IPS-18a (cell line): ENCODE results near the gene SREBF2.

Experiments used
- H3K27ac ChIP-seq: one replicate; pipeline ENCODE4 v1.5.1; 2013; ENCODE audit warnings: low read length
- H3K27me3 ChIP-seq: one replicate; pipeline ENCODE4 v1.6.1; 2013; ENCODE audit warnings: mild to moderate bottlenecking, low read length; ENCODE audit not compliant: control insufficient read depth, insufficient read depth
- H3K36me3 ChIP-seq: one replicate; pipeline ENCODE4 v1.6.1; 2013; ENCODE audit warnings: low read depth, low read length; ENCODE audit not compliant: control insufficient read depth
- H3K4me1 ChIP-seq: one replicate; pipeline ENCODE4 v1.6.1; 2013; ENCODE audit warnings: low read depth, low read length; ENCODE audit not compliant: control insufficient read depth
- H3K4me3 ChIP-seq: one replicate; pipeline ENCODE4 v1.5.1; 2013; ENCODE audit warnings: low read length
- H3K9ac ChIP-seq: one replicate; pipeline ENCODE4 v1.6.1; 2013; ENCODE audit warnings: mild to moderate bottlenecking, low read length, moderate library complexity
- H3K9me3 ChIP-seq: one replicate; pipeline ENCODE4 v1.6.1; 2013; ENCODE audit warnings: low read depth, low read length; ENCODE audit not compliant: control insufficient read depth

The SREBF2 gene

DNA sequence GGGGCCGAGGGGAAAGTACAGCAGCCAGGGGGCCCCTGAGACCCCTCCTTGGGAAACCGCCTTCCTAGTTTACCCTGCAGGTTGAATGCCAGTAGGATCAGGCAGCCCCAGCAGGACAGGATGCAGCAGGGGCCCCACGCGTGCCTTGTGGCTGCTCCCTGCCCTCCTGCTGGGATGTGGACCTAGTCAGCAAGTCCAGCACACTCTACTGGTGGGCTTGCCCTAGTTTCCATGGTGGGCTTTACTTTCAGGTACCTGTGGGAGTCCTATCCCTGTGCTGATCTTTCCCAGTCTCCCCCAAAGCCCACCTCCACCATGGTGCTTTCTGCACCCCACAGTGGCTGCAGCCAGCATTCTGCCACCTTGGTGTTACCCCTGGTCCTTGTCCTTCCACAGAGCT, 59.8 kb downstream of the SREBF2 start:
- peaks cover 73% of the 10 kb centered on the region for H3K36me3 ChIP-seq
- H3K4me3 ChIP-seq, result no peak overlapping the region

DNA sequence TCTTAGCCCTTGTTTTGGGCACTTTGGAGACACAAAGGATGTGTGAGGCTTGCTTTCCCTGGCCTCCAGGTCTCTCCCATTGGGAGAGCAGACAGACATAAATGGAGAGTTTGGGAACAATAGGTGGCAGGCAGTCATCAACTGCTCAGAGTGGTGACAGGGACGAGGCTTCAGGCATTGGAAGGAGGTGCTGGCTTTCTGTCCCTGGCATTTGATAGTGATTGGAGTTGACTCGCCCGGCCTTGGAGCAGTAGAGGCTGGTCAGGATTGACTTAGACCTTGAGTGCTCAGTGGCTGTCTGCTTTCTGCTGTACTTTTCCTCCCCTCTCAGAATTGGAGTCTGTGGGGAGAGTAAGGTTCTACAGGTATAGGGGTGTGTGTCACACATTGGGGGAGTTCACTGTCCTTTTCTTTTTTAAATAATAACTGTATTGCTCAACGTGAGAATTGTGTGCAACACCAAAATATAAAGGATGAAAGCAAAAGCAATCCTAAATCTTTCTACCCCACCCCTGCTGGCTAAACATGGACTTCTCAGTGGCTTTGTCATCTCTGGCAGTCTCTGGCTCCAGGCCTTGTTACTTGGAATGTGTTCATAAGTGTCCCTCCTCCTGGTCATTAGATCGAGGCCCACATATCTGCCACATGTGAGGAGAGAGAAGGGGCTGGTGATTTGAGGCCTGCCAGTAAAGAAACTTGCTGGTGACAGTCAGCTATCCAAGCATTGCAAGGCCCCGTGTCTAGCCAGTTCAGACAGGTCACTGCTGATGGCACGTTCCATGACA, 60.9 kb downstream of the SREBF2 start:
- Histone ChIP-seq H3K4me1 (no peaks in the 10 kb centered on the region), H3K9ac (no peak overlapping the region), H3K4me3 (no peak overlapping the region), H3K36me3 (peaks cover 71% of the 10 kb centered on the region), H3K27me3 (no peaks in the 10 kb centered on the region), H3K27ac (no peak overlapping the region), H3K9me3 (no peaks in the 10 kb centered on the region)

More for the DNA sequence above, 59.8 kb downstream of the SREBF2 start:
- H3K27ac ChIP-seq, result no peak overlapping the region
- H3K27me3 ChIP-seq, result no peaks in the 10 kb centered on the region
- H3K4me1 ChIP-seq, result no peaks in the 10 kb centered on the region
- H3K9ac ChIP-seq, result no peak overlapping the region
- no peaks in the 10 kb centered on the region for H3K9me3 ChIP-seq

- Histone ChIP-seq H3K9me3 (no peaks in the 10 kb centered on the region), H3K4me3 (no peak overlapping the region), H3K27me3 (no peaks in the 10 kb centered on the region), H3K4me1 (no peaks in the 10 kb centered on the region), H3K27ac (no peak overlapping the region), H3K9ac (no peak overlapping the region), H3K36me3 (peaks cover 79% of the 10 kb centered on the region)
These were observed 65.7 kb downstream of the SREBF2 start for GRCh38 chr22:41898645-41899044.

DNA sequence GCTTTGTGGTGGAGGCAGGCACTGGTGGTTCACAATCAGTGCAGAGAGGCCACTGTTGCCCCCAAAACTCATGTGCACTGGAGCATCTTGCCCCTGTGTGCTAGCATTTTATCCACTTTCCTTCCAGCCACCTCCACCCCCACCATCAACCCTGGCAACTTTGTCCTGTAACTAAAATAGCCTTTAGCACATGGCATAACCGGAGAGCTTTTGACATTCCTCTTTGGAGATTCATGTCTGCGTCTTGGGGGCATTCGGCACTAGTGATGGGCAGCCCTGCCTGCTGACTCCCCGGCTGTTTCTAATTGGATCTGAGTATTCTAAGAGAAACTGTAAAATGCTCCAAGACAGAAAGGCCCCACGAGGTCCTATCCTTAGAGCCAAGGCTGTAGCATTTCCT, 66.2 kb downstream of the SREBF2 start:
- Histone ChIP-seq H3K36me3 (peaks cover 78% of the 10 kb centered on the region), H3K4me1 (no peaks in the 10 kb centered on the region), H3K27ac (no peak overlapping the region), H3K4me3 (no peak overlapping the region), H3K27me3 (no peaks in the 10 kb centered on the region), H3K9ac (no peak overlapping the region), H3K9me3 (no peaks in the 10 kb centered on the region)

DNA sequence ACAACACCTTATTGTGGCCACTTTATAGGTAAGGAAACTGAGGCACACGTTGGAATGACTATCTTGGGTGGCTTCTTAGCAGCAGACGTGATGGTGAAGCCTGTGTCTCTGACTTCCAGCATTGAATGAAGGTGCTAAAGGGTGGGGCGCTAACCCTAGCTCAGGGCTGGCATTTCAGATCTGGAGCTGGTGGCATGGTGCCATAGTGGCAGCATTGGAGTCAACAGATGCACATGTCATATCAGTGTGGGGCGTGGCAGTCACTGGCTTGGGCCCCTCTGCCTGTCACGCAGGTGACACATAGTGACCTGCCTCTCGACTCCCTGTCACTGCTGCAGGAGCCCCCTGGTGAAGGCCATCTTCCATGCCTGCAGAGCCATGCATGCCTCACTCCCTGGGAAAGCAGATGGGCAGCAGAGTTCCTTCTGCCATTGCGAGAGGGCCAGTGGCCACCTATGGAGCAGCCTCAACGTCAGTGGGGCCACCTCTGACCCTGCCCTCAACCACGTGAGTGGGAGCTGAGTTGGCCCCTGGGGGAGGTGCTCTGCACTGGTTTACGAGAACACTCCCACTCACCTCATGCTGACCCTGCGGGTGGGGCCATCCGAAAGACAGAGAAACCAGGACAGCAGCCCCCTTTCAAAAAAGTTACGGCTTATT, 67.2 kb downstream of the SREBF2 start:
- Histone ChIP-seq H3K4me3 (no peak overlapping the region), H3K27ac (no peak overlapping the region), H3K36me3 (peaks cover 78% of the 10 kb centered on the region), H3K9ac (no peak overlapping the region), H3K9me3 (no peaks in the 10 kb centered on the region), H3K27me3 (no peaks in the 10 kb centered on the region), H3K4me1 (no peaks in the 10 kb centered on the region)

DNA sequence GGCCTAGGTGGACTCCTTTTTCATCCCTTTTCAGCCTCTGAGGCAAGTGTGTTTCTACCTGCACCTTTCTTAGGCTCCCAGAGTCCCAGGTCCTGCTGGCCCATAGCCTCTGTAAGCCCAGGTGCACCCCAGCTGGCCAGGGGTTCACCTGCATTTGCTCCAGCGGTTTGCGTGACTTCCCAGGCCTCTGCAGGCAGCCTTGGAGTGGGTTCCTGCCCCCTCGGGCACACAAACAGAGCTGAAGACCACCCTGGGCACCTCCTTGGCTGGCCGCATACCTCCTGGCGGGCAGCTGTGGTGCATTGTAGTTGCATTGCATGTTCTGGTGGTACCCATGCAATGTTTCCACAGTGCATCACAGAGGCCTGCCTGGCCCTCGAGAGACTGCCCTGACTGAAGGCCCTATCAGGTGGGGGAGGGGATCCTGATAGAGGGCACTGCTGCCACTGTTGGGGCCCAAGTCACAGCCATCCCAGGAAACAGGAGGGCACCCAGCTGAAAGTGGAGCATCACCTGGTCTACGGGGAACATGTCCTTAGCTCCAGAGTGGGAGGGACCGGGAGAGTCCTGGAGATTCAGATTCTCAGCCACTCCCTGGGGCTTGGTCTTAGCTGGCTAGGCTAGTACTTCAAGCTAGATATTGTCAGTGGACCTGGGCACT, 67.9 kb downstream of the SREBF2 start:
- Histone ChIP-seq H3K9ac (no peak overlapping the region), H3K27ac (no peak overlapping the region), H3K9me3 (no peaks in the 10 kb centered on the region), H3K27me3 (no peaks in the 10 kb centered on the region), H3K36me3 (peaks cover 79% of the 10 kb centered on the region), H3K4me1 (no peaks in the 10 kb centered on the region), H3K4me3 (no peak overlapping the region)

DNA sequence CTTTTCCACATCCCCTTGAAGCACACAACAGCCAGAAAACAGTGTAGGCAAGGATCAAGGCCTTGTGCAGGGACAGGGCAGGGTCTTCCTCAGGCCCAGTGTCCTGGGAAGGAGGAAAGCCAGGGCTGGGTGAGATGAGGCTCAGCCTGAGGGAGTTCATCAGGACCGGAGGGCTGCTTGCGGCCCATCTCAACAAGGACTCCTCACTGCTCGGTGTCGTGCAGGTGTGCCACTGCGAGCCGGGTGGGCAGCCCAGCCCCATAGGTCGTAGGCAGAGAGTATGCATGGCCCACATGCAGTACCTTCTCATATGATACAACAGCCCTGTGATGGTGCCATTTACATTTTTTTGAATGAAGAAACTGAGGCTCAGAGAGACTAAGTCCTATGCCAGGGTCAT, 69.1 kb downstream of the SREBF2 start:
- Histone ChIP-seq H3K27me3 (no peaks in the 10 kb centered on the region), H3K9ac (no peak overlapping the region), H3K9me3 (no peaks in the 10 kb centered on the region), H3K4me1 (no peaks in the 10 kb centered on the region), H3K4me3 (no peak overlapping the region), H3K36me3 (peaks cover 69% of the 10 kb centered on the region), H3K27ac (no peak overlapping the region)

DNA sequence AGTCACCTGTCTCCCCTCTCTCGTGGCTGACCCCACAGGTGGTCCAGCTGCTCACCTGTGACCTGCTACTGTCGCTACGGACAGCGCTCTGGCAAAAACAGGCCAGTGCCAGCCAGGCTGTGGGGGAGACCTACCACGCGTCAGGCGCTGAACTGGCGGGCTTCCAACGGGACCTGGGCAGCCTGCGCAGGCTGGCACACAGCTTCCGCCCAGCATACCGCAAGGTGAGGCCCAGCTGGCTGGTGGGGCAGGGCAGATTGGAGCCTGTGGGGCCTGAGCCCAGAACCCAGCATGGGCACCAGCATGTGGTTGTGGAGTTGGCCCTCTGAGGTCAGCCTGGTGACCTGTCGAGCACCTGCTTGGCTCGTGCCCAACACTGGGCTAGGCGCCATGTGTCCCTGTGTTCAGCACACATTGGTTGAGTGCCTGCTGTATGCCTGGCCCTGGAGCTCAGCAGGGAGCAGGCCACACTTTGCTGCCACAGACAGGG, 70.1 kb downstream of the SREBF2 start:
- H3K36me3 ChIP-seq, result peaks cover 60% of the 10 kb centered on the region
- no peak overlapping the region for H3K4me3 ChIP-seq
- H3K4me1 ChIP-seq, result no peaks in the 10 kb centered on the region
- no peak overlapping the region for H3K9ac ChIP-seq
- H3K27ac ChIP-seq, result no peak overlapping the region
- H3K27me3 ChIP-seq, result peaks cover under 1% of the 10 kb centered on the region
- no peaks in the 10 kb centered on the region for H3K9me3 ChIP-seq

DNA sequence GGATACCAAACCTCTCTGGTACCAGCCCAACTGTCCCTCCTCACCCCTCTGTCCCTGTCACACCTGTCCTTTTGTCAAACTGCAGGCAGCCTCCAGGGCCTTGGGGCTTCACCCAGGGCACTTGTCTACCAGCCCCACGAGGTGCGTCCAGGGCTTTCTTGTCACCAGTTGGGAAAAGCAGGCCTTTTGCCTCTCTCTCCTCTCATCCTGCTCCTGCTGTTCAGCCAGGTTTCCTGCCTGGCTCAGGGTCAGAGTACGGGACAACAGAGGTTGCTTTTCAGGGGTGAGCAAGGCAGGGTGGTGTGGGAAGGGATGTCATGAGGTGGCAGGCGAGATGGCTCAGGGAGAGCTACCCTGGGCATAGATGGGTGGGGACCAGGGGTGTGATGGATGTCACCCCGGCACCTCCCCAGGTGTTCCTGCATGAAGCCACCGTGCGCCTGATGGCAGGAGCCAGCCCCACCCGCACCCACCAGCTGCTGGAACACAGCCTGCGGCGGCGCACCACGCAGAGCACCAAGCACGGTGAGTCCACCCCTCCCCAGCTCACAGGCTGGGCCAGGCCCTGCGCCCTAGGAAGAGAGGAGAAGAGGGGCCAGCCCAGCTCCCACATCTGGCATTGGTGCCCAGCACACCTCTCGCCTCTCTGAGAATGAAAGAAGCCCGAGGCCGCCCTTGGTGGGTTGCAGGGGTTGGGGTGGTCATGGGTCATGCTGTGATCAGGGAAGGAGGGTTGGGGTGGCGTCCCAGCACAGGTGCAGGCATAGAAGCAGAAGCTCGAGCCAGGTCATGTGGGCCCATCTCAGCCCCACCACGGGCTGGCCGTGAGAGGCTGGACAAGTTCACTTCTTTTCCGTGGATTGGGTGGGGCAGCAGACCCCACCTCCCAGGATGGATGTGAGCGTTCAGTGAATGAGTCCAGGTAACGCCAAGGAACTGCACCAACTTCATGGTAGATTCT, 71.8 kb downstream of the SREBF2 start:
- Histone ChIP-seq H3K9ac (no peak overlapping the region), H3K36me3 (peaks cover 44% of the 10 kb centered on the region), H3K9me3 (no peaks in the 10 kb centered on the region), H3K4me3 (no peak overlapping the region), H3K4me1 (no peaks in the 10 kb centered on the region), H3K27me3 (peaks cover 18% of the 10 kb centered on the region), H3K27ac (no peak overlapping the region)

DNA sequence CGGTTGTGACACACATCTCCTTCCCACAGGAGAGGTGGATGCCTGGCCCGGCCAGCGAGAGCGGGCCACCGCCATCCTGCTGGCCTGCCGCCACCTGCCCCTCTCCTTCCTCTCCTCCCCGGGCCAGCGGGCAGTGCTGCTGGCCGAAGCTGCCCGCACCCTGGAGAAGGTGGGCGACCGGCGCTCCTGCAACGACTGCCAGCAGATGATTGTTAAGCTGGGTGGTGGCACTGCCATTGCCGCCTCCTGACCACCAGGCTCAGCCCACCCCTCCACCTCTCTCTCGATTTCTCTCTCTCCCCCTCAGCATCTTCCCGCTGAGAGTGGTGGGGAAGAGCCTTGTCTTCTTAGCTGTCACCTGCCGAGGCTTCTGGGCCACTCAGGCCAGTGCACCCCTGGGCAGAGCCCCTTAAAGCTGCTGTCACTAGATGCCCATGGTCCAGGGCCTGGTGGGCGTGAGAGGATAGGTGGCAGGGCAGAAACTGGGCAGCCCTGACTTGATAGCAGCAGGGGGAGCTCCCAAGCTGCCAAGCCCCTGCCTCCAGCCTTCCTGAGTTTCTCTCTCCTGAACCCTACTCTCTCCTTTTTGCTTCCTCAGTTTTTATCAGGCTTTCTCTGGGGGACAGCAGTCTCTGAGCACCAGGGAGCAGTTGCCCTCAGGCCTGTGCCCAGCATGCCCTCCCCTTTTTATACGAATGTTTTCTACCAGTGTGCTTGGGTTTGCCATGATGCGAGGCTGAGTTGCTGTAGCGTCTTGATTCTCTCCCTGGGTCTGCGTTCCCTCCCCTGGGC, 72.7 kb downstream of the SREBF2 start:
- Histone ChIP-seq H3K4me1 (no peaks in the 10 kb centered on the region), H3K9ac (no peak overlapping the region), H3K27ac (no peak overlapping the region), H3K27me3 (peaks cover 27% of the 10 kb centered on the region), H3K4me3 (no peak overlapping the region), H3K36me3 (peaks cover 35% of the 10 kb centered on the region), H3K9me3 (no peaks in the 10 kb centered on the region)
